HG03025 (cell line): Measurements from ENCODE around the gene SORT1.
"Not testable (repeated sequence)": the region's sequence is repeated elsewhere in the genome, so short reads cannot be mapped to it uniquely, and the experiment has no call there.

ENCODE experiments used
- ATAC-seq: cut with Tn5 transposase; IDR thresholded peaks from one replicate; pipeline ENCODE4 v1.9.1; 2021; ENCODE audit warnings: mild to moderate bottlenecking, moderate library complexity; ENCODE audit not compliant: unreplicated experiment, low FRiP score

SORT1 gene

GRCh38 chr1:109304226-109304920, 93.3 kb downstream of the SORT1 start:
- ATAC-seq: no peak

- ATAC-seq: no peak
Measured at GRCh38 chr1:109301874-109302273, 95.8 kb downstream of the SORT1 start.

GRCh38 chr1:109300650-109301151, 97.0 kb downstream of the SORT1 start:
- ATAC-seq: no peak

- ATAC-seq: no peak
Measured at GRCh38 chr1:109299558-109300343, 98.0 kb downstream of the SORT1 start.

- no peak for ATAC-seq
Measured at GRCh38 chr1:109298666-109299557, 98.8 kb downstream of the SORT1 start.

- ATAC-seq: no peak
Measured at GRCh38 chr1:109296782-109297181, 100.9 kb downstream of the SORT1 start.

GRCh38 chr1:109295712-109296415, 101.9 kb downstream of the SORT1 start:
- no peak for ATAC-seq

- ATAC-seq: no peak
Measured at GRCh38 chr1:109294481-109294880, 103.2 kb downstream of the SORT1 start.

GRCh38 chr1:109293026-109293425, 104.7 kb downstream of the SORT1 start:
- no peak for ATAC-seq

- ATAC-seq: no peak
Measured at GRCh38 chr1:109292364-109292763, 105.4 kb downstream of the SORT1 start.

- no peak for ATAC-seq
Measured at GRCh38 chr1:109290998-109291397, 106.7 kb downstream of the SORT1 start.

GRCh38 chr1:109290137-109290536, 107.6 kb downstream of the SORT1 start:
- no peak for ATAC-seq

GRCh38 chr1:109286762-109287161, 111.0 kb downstream of the SORT1 start:
- not testable (repeated sequence) for ATAC-seq

GRCh38 chr1:109283748-109284600, 113.7 kb downstream of the SORT1 start:
- ATAC-seq: peak; percentile 29

GRCh38 chr1:109282952-109283747, 114.6 kb downstream of the SORT1 start, which contains the start of gene PSRC1:
PSRC1 (minus strand) TSS chr1:109283145.
- peak; percentile 88 for ATAC-seq

- ATAC-seq: no peak
Measured at GRCh38 chr1:109282497-109282951, 115.2 kb downstream of the SORT1 start.

- ATAC-seq: no peak
Measured at GRCh38 chr1:109281680-109282496, 115.8 kb downstream of the SORT1 start.
